Panc1 (cell line): ENCODE data around the gene CCL2.

Source experiments
- TF ChIP-seq, protein P1 (sequence below): fragments of 450-650 bp; IDR thresholded peaks from 2 replicates; pipeline ENCODE4 v1.5.1; 2017; ENCODE audit warnings: mild to moderate bottlenecking
- TF ChIP-seq, protein P2 (sequence below), 2 experiments: IDR thresholded peaks; 2 replicates each; pipeline ENCODE4 v1.6.1; 2011 to 2012; ENCODE audit warnings: low read depth in 2 of 2, control low read depth in 1 of 2, low read length in 1 of 2, mild to moderate bottlenecking in 1 of 2, moderate library complexity in 1 of 2; ENCODE audit not compliant: insufficient read depth in 1 of 2

DNA sequence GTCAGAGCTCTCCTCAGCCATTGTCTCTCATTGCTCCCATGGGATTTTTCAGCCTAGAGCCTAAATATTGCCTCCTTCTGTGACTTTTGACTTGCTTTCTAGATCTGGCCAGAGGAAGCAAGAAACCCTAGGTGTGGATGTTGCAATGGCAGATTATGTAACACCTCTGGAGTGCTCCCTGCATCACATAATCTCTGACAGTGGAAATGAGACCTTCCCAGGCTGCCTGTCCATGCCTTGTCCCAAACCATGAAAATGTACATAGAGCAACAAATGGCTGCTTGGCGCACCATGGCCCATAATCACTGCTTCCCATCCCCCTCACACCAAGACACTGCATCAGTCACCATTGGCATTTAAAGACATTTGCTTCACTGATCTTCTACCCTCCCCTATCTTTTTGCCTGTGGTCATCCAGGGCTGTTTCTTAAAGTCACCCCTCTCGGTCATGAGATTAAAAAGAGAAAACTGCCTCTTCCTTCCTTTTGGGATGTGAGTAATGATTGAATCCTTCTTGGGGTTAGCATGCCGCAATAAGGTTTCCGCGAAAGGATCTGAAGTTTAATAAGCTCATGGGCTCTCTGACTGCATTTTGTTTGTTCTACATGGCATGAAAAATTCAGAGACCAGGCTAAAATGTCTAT is 34.2 kb upstream of the CCL2 start:
- TF ChIP-seq, protein P1, sequence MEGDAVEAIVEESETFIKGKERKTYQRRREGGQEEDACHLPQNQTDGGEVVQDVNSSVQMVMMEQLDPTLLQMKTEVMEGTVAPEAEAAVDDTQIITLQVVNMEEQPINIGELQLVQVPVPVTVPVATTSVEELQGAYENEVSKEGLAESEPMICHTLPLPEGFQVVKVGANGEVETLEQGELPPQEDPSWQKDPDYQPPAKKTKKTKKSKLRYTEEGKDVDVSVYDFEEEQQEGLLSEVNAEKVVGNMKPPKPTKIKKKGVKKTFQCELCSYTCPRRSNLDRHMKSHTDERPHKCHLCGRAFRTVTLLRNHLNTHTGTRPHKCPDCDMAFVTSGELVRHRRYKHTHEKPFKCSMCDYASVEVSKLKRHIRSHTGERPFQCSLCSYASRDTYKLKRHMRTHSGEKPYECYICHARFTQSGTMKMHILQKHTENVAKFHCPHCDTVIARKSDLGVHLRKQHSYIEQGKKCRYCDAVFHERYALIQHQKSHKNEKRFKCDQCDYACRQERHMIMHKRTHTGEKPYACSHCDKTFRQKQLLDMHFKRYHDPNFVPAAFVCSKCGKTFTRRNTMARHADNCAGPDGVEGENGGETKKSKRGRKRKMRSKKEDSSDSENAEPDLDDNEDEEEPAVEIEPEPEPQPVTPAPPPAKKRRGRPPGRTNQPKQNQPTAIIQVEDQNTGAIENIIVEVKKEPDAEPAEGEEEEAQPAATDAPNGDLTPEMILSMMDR = no peak
- TF ChIP-seq, protein P2, sequence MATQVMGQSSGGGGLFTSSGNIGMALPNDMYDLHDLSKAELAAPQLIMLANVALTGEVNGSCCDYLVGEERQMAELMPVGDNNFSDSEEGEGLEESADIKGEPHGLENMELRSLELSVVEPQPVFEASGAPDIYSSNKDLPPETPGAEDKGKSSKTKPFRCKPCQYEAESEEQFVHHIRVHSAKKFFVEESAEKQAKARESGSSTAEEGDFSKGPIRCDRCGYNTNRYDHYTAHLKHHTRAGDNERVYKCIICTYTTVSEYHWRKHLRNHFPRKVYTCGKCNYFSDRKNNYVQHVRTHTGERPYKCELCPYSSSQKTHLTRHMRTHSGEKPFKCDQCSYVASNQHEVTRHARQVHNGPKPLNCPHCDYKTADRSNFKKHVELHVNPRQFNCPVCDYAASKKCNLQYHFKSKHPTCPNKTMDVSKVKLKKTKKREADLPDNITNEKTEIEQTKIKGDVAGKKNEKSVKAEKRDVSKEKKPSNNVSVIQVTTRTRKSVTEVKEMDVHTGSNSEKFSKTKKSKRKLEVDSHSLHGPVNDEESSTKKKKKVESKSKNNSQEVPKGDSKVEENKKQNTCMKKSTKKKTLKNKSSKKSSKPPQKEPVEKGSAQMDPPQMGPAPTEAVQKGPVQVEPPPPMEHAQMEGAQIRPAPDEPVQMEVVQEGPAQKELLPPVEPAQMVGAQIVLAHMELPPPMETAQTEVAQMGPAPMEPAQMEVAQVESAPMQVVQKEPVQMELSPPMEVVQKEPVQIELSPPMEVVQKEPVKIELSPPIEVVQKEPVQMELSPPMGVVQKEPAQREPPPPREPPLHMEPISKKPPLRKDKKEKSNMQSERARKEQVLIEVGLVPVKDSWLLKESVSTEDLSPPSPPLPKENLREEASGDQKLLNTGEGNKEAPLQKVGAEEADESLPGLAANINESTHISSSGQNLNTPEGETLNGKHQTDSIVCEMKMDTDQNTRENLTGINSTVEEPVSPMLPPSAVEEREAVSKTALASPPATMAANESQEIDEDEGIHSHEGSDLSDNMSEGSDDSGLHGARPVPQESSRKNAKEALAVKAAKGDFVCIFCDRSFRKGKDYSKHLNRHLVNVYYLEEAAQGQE (IDR thresholded peaks at IDR 0.05; ENCODE audit: insufficient read depth in 1 of 2, low read depth in 2 of 2, low read length in 1 of 2) = no peak
